ENCODE data around the gene BEND6. TPM values are rescaled to one million over a fixed set of nuclear protein-coding genes. Genes with fewer than 3 reads are reported as not detected.

Gene BEND6
- total and polyA plus RNA-seq, 7 experiments from 2014 or later, result 0.15 TPM; not detected in 6

- H3K27ac ChIP-seq (ENCODE audit: low read depth, low read length), result no peak overlapping the region
- intact Hi-C loops (cut with micrococcal nuclease), result no loop called here
- POLR2A ChIA-PET, result no interaction called here
- no peaks in the 10 kb centered on the region for H3K27me3 ChIP-seq (ENCODE audit: control insufficient read depth in 2 of 2, insufficient read depth in 2 of 2, low read length in 2 of 2)
- Mint-ChIP-seq H3K27ac (no peak overlapping the region), H3K9me3 (peaks cover 4 to 29% (median 11%) of the 10 kb centered on the region in 11 donors), H3K4me3 (no peak overlapping the region), H3K4me1 (peaks cover 0 to 1% (median 0%) of the 10 kb centered on the region in 7 donors), H3K27me3 (peaks cover 0 to 13% (median 9%) of the 10 kb centered on the region in 5 donors), H3K36me3 (peaks cover 0 to 6% (median 5%) of the 10 kb centered on the region in 5 donors)
- H3K4me3 ChIP-seq (ENCODE audit: low read length), result no peak overlapping the region
- ATAC-seq (no peak), DNase-seq (no peak)
- CTCF ChIA-PET, result interaction anchor here (0.8 kb wide), 1 partner anchor 34 kb away, joined by 3 read pairs; no protein-coding TSS in a partner anchor
- no peaks in the 10 kb centered on the region for H3K4me1 ChIP-seq (ENCODE audit: control insufficient read depth in 2 of 2, insufficient read depth in 2 of 2, low read length in 2 of 2)
- no peaks in the 10 kb centered on the region for H3K36me3 ChIP-seq (ENCODE audit: control insufficient read depth in 2 of 3, insufficient read depth in 3 of 3, low read length in 3 of 3)
- H3K9me3 ChIP-seq (ENCODE audit: control insufficient read depth in 2 of 3, low read length in 3 of 3), result peaks cover 0 to 11% (median 0%) of the 10 kb centered on the region in 3 experiments
Observed at GRCh38 chr6:56938649-56939191, 16.2 kb upstream of the BEND6 start.

GRCh38 chr6:56940463-56940862 is 14.4 kb upstream of the BEND6 start:
- no peak overlapping the region for H3K4me3 Mint-ChIP-seq
- ChIA-PET POLR2A (no interaction called here), CTCF (no interaction called here)
- H3K9me3 Mint-ChIP-seq, result peaks cover 4 to 29% (median 11%) of the 10 kb centered on the region in 11 donors
- ATAC-seq, result no peak
- Histone ChIP-seq H3K27ac (ENCODE audit: low read depth, low read length) (no peak overlapping the region), H3K4me3 (ENCODE audit: low read length) (no peak overlapping the region), H3K27me3 (ENCODE audit: control insufficient read depth in 2 of 2, insufficient read depth in 2 of 2, low read length in 2 of 2) (no peaks in the 10 kb centered on the region), H3K36me3 (ENCODE audit: control insufficient read depth in 2 of 3, insufficient read depth in 3 of 3, low read length in 3 of 3) (no peaks in the 10 kb centered on the region), H3K9me3 (ENCODE audit: control insufficient read depth in 2 of 3, low read length in 3 of 3) (peaks cover 0 to 11% (median 0%) of the 10 kb centered on the region in 3 experiments), H3K4me1 (ENCODE audit: control insufficient read depth in 2 of 2, insufficient read depth in 2 of 2, low read length in 2 of 2) (no peaks in the 10 kb centered on the region)
- H3K27ac Mint-ChIP-seq, result no peak overlapping the region
- peaks cover 0 to 1% (median 0%) of the 10 kb centered on the region in 7 donors for H3K4me1 Mint-ChIP-seq
- peaks cover 15 to 20% (median 18%) of the 10 kb centered on the region in 5 donors for H3K27me3 Mint-ChIP-seq
- H3K36me3 Mint-ChIP-seq, result peaks cover 0 to 6% (median 5%) of the 10 kb centered on the region in 5 donors
- no peak for DNase-seq
- intact Hi-C loops (cut with micrococcal nuclease), result no loop called here

GRCh38 chr6:56940977-56941376 is 13.9 kb upstream of the BEND6 start:
- Mint-ChIP-seq H3K4me1 (peaks cover 0 to 1% (median 0%) of the 10 kb centered on the region in 7 donors), H3K27ac (no peak overlapping the region), H3K4me3 (no peak overlapping the region), H3K36me3 (peaks cover 0 to 6% (median 5%) of the 10 kb centered on the region in 5 donors), H3K9me3 (peaks cover 4 to 29% (median 11%) of the 10 kb centered on the region in 11 donors), H3K27me3 (peaks cover 17 to 26% (median 20%) of the 10 kb centered on the region in 5 donors)
- Histone ChIP-seq H3K27ac (ENCODE audit: low read depth, low read length) (no peak overlapping the region), H3K4me3 (ENCODE audit: low read length) (no peak overlapping the region), H3K36me3 (ENCODE audit: control insufficient read depth in 2 of 3, insufficient read depth in 3 of 3, low read length in 3 of 3) (no peaks in the 10 kb centered on the region), H3K4me1 (ENCODE audit: control insufficient read depth in 2 of 2, insufficient read depth in 2 of 2, low read length in 2 of 2) (no peaks in the 10 kb centered on the region), H3K9me3 (ENCODE audit: control insufficient read depth in 2 of 3, low read length in 3 of 3) (peaks cover 0 to 11% (median 0%) of the 10 kb centered on the region in 3 experiments), H3K27me3 (ENCODE audit: control insufficient read depth in 2 of 2, insufficient read depth in 2 of 2, low read length in 2 of 2) (no peaks in the 10 kb centered on the region)
- ChIA-PET CTCF (no interaction called here), POLR2A (no interaction called here)
- DNase-seq, result no peak
- intact Hi-C loops (cut with micrococcal nuclease), result no loop called here
- ATAC-seq, result no peak

- H3K4me1 ChIP-seq (ENCODE audit: control insufficient read depth in 2 of 2, insufficient read depth in 2 of 2, low read length in 2 of 2), result no peaks in the 10 kb centered on the region
- Mint-ChIP-seq H3K4me1 (no peaks in the 10 kb centered on the region), H3K27me3 (peaks cover 38 to 51% (median 43%) of the 10 kb centered on the region in 5 donors), H3K27ac (no peak overlapping the region), H3K36me3 (peaks cover 0 to 6% (median 5%) of the 10 kb centered on the region in 5 donors), H3K4me3 (no peak overlapping the region), H3K9me3 (peaks cover 4 to 25% (median 10%) of the 10 kb centered on the region in 11 donors)
- no peaks in the 10 kb centered on the region for H3K36me3 ChIP-seq (ENCODE audit: control insufficient read depth in 2 of 3, insufficient read depth in 3 of 3, low read length in 3 of 3)
- H3K4me3 ChIP-seq (ENCODE audit: low read length), result no peak overlapping the region
- intact Hi-C loops (cut with micrococcal nuclease), result no loop called here
- POLR2A ChIA-PET, result no interaction called here
- ATAC-seq (no peak), DNase-seq (no peak)
- peaks cover 0 to 11% (median 0%) of the 10 kb centered on the region in 3 experiments for H3K9me3 ChIP-seq (ENCODE audit: control insufficient read depth in 2 of 3, low read length in 3 of 3)
- no peaks in the 10 kb centered on the region for H3K27me3 ChIP-seq (ENCODE audit: control insufficient read depth in 2 of 2, insufficient read depth in 2 of 2, low read length in 2 of 2)
- CTCF ChIA-PET, result no interaction called here
- H3K27ac ChIP-seq (ENCODE audit: low read depth, low read length), result no peak overlapping the region
Observed at GRCh38 chr6:56944661-56945060, 10.2 kb upstream of the BEND6 start.

- no peak overlapping the region for H3K27ac Mint-ChIP-seq
- H3K9me3 ChIP-seq (ENCODE audit: control insufficient read depth in 2 of 3, low read length in 3 of 3), result peaks cover 0 to 6% (median 0%) of the 10 kb centered on the region in 3 experiments
- DNase-seq (no peak), ATAC-seq (no peak)
- peaks cover 0 to 16% (median 7%) of the 10 kb centered on the region in 11 donors for H3K9me3 Mint-ChIP-seq
- H3K4me1 ChIP-seq (ENCODE audit: control insufficient read depth in 2 of 2, insufficient read depth in 2 of 2, low read length in 2 of 2), result no peaks in the 10 kb centered on the region
- peaks cover 41 to 65% (median 51%) of the 10 kb centered on the region in 5 donors for H3K27me3 Mint-ChIP-seq
- H3K4me1 Mint-ChIP-seq, result no peaks in the 10 kb centered on the region
- no peak overlapping the region for H3K27ac ChIP-seq (ENCODE audit: low read depth, low read length)
- ChIA-PET POLR2A (no interaction called here), CTCF (no interaction called here)
- no peaks in the 10 kb centered on the region for H3K36me3 ChIP-seq (ENCODE audit: control insufficient read depth in 2 of 3, insufficient read depth in 3 of 3, low read length in 3 of 3)
- H3K4me3 ChIP-seq (ENCODE audit: low read length), result no peak overlapping the region
- H3K27me3 ChIP-seq (ENCODE audit: control insufficient read depth in 2 of 2, insufficient read depth in 2 of 2, low read length in 2 of 2), result no peaks in the 10 kb centered on the region
- no peak overlapping the region for H3K4me3 Mint-ChIP-seq
- no peaks in the 10 kb centered on the region for H3K36me3 Mint-ChIP-seq
- intact Hi-C loops (cut with micrococcal nuclease), result no loop called here
Observed at GRCh38 chr6:56946368-56946767, 8.5 kb upstream of the BEND6 start.

GRCh38 chr6:56947924-56948323 is 7.0 kb upstream of the BEND6 start:
- ChIA-PET CTCF (no interaction called here), POLR2A (no interaction called here)
- no peak overlapping the region for H3K4me3 Mint-ChIP-seq
- Histone ChIP-seq H3K4me3 (ENCODE audit: low read length) (no peak overlapping the region), H3K27me3 (ENCODE audit: control insufficient read depth in 2 of 2, insufficient read depth in 2 of 2, low read length in 2 of 2) (peaks cover 0 to 5% of the 10 kb centered on the region in 2 donors), H3K36me3 (ENCODE audit: control insufficient read depth in 2 of 3, insufficient read depth in 3 of 3, low read length in 3 of 3) (no peaks in the 10 kb centered on the region), H3K4me1 (ENCODE audit: control insufficient read depth in 2 of 2, insufficient read depth in 2 of 2, low read length in 2 of 2) (no peaks in the 10 kb centered on the region), H3K9me3 (ENCODE audit: control insufficient read depth in 2 of 3, low read length in 3 of 3) (no peaks in the 10 kb centered on the region), H3K27ac (ENCODE audit: low read depth, low read length) (no peak overlapping the region)
- DNase-seq (no peak), ATAC-seq (no peak)
- H3K27ac Mint-ChIP-seq, result no peak overlapping the region
- H3K4me1 Mint-ChIP-seq, result peaks cover 0 to 3% (median under 1%) of the 10 kb centered on the region in 7 donors
- intact Hi-C loops (cut with micrococcal nuclease), result no loop called here
- H3K9me3 Mint-ChIP-seq, result peaks cover 0 to 2% (median 0%) of the 10 kb centered on the region in 11 donors
- no peaks in the 10 kb centered on the region for H3K36me3 Mint-ChIP-seq
- H3K27me3 Mint-ChIP-seq, result peaks cover 55 to 78% (median 62%) of the 10 kb centered on the region in 5 donors

- H3K27me3 ChIP-seq (ENCODE audit: control insufficient read depth in 2 of 2, insufficient read depth in 2 of 2, low read length in 2 of 2), result peaks cover 0 to 5% of the 10 kb centered on the region in 2 donors
- Mint-ChIP-seq H3K9me3 (peaks cover 0 to 1% (median 0%) of the 10 kb centered on the region in 11 donors), H3K27me3 (peaks cover 65 to 89% (median 73%) of the 10 kb centered on the region in 5 donors), H3K27ac (no peak overlapping the region), H3K4me3 (no peak overlapping the region), H3K36me3 (no peaks in the 10 kb centered on the region), H3K4me1 (peaks cover 8 to 16% (median 14%) of the 10 kb centered on the region in 7 donors)
- no peaks in the 10 kb centered on the region for H3K36me3 ChIP-seq (ENCODE audit: control insufficient read depth in 2 of 3, insufficient read depth in 3 of 3, low read length in 3 of 3)
- ChIA-PET CTCF (no interaction called here), POLR2A (no interaction called here)
- H3K4me1 ChIP-seq (ENCODE audit: control insufficient read depth in 2 of 2, insufficient read depth in 2 of 2, low read length in 2 of 2), result peaks cover 0 to 7% of the 10 kb centered on the region in 2 donors
- ATAC-seq (no peak), DNase-seq (no peak)
- no peak overlapping the region for H3K4me3 ChIP-seq (ENCODE audit: low read length)
- no peak overlapping the region for H3K27ac ChIP-seq (ENCODE audit: low read depth, low read length)
- no peaks in the 10 kb centered on the region for H3K9me3 ChIP-seq (ENCODE audit: control insufficient read depth in 2 of 3, low read length in 3 of 3)
- intact Hi-C loops (cut with micrococcal nuclease), result no loop called here
Observed at GRCh38 chr6:56949265-56949664, 5.6 kb upstream of the BEND6 start.

Measured in naive thymus-derived CD4-positive, alpha-beta T cell (primary cell).